Panc1 (cell line): ENCODE data around the gene TMEM138. TPM values are rescaled to one million over a fixed set of nuclear protein-coding genes. Genes with fewer than 3 reads are reported as not detected.

Experiments
- ATAC-seq: fragments of 200-7000 bp; cut with Tn5 transposase; 2 replicates; pipeline ENCODE4 v1.9.1; 2020; ENCODE audit warnings: mild to moderate bottlenecking, moderate library complexity
- BruUV-seq: library from RNA; stranded (reverse); fragments of 400-500 nt; replicated peaks from 2 replicates; lab custom pipeline; 2021; lab: Mats Ljungman, UMichigan
- CTCF ChIA-PET: fragments of 300-600 bp; sonication (Branson Sonifier 250); formaldehyde crosslinking; loops from one replicate; lab custom pipeline; 2022; ENCODE audit warnings: antibody characterized with exemption; lab: Charles Lee
- POLR2A ChIA-PET: fragments of 300-600 bp; sonication (Branson Sonifier 250); formaldehyde crosslinking; loops from one replicate; lab custom pipeline; 2022; ENCODE audit warnings: antibody characterized with exemption; lab: Charles Lee
- DNase-seq: peaks from one replicate; pipeline ENCODE4 v3.0.0-alpha.2; 2010; ENCODE audit warnings: low read depth, low spot score
- H3K27ac ChIP-seq: 2 replicates; pipeline ENCODE4 v1.5.1; 2011; ENCODE audit warnings: mild to moderate bottlenecking, low read length, inconsistent platforms
- H3K27me3 ChIP-seq: fragments of 200-500 bp; sonication (Bioruptor generic); 2 replicates; pipeline ENCODE4 v1.6.0; 2014; ENCODE audit warnings: low read length, inconsistent platforms; ENCODE audit not compliant: control insufficient read depth, insufficient read depth
- H3K36me3 ChIP-seq: fragments of 200-500 bp; sonication (Bioruptor generic); 2 replicates; pipeline ENCODE4 v1.5.1; 2014; ENCODE audit warnings: inconsistent platforms, mild to moderate bottlenecking, low read length, moderate library complexity; ENCODE audit not compliant: control insufficient read depth, insufficient read depth
- H3K4me1 ChIP-seq: 2 replicates; pipeline ENCODE4 v1.5.1; 2011; ENCODE audit warnings: inconsistent platforms, mild to moderate bottlenecking, low read length, moderate library complexity; ENCODE audit not compliant: control insufficient read depth, insufficient read depth
- H3K4me3 ChIP-seq, 2 experiments: 2 replicates each; pipeline ENCODE4 v1.5.1; 2011 to 2012; ENCODE audit warnings: low read depth in 2 of 2, low read length in 2 of 2, mild to moderate bottlenecking in 2 of 2, inconsistent platforms in 1 of 2, moderate library complexity in 1 of 2
- H3K9me3 ChIP-seq: fragments of 200-500 bp; sonication (Bioruptor generic); 2 replicates; pipeline ENCODE4 v1.5.1; 2014; ENCODE audit warnings: low read depth, mild to moderate bottlenecking, inconsistent platforms, low read length, moderate library complexity; ENCODE audit not compliant: control insufficient read depth, insufficient read depth
- POLR2AphosphoS5 ChIP-seq: IDR thresholded peaks from 2 replicates; pipeline ENCODE4 v1.6.1; 2012; ENCODE audit warnings: mild to moderate bottlenecking, low read depth, low read length, moderate library complexity
- SIN3A ChIP-seq: IDR thresholded peaks from 2 replicates; pipeline ENCODE4 v1.6.1; 2012; ENCODE audit warnings: low read depth, mild to moderate bottlenecking, low read length, moderate library complexity, borderline replicate concordance; ENCODE audit not compliant: insufficient read depth
- TCF7L2 ChIP-seq: IDR thresholded peaks from 2 replicates; pipeline ENCODE4 v1.6.1; 2011; ENCODE audit warnings: mild to moderate bottlenecking, low read depth, low read length, inconsistent platforms
- in situ Hi-C: cut with HindIII; loops from 2 replicates; pipeline ENCODE4 v1.10.0; 2016; ENCODE audit warnings: low sequenced_read_pairs, low pct_unique_long_range_greater_than_20kb
- intact Hi-C: fragments of 100-400 bp; cut with micrococcal nuclease; formaldehyde crosslinking; loops from one replicate; pipeline ENCODE4 v1.10.0; 2022; ENCODE audit not compliant: unreplicated experiment
- total RNA-seq: library from RNA; stranded (reverse); gene quantifications from one replicate; pipeline ENCODE4 v1.2.1, GENCODE V29; 2021; ENCODE audit not compliant: unreplicated experiment
- TF ChIP-seq, protein P1 (sequence below), 2 experiments: IDR thresholded peaks; 2 replicates each; pipeline ENCODE4 v1.6.1; 2011 to 2012; ENCODE audit warnings: low read depth in 2 of 2, control low read depth in 1 of 2, low read length in 1 of 2, mild to moderate bottlenecking in 1 of 2, moderate library complexity in 1 of 2; ENCODE audit not compliant: insufficient read depth in 1 of 2
- TF ChIP-seq, protein P2 (sequence below): fragments of 450-650 bp; IDR thresholded peaks from 2 replicates; pipeline ENCODE4 v1.5.1; 2017; ENCODE audit warnings: mild to moderate bottlenecking

Gene TMEM138
- total RNA-seq, 1 experiment from 2014 or later, result 86.6 TPM

DNA sequence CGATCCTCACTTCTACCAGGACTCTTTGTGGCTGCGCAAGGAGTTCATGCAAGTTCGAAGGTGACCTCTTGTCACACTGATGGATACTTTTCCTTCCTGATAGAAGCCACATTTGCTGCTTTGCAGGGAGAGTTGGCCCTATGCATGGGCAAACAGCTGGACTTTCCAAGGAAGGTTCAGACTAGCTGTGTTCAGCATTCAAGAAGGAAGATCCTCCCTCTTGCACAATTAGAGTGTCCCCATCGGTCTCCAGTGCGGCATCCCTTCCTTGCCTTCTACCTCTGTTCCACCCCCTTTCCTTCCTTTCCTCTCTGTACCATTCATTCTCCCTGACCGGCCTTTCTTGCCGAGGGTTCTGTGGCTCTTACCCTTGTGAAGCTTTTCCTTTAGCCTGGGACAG, 6.5 kb downstream of the TMEM138 start:
- in situ Hi-C loops, result no loop called here
- ChIA-PET CTCF (no interaction called here), POLR2A (no interaction called here)
- Histone ChIP-seq H3K27ac (no peak overlapping the region), H3K36me3 (peaks cover 30% of the 10 kb centered on the region), H3K4me1 (peaks cover 3% of the 10 kb centered on the region; the same call in 1 of the 2 replicates), H3K27me3 (no peaks in the 10 kb centered on the region), H3K9me3 (peaks cover 7% of the 10 kb centered on the region; the same call in 1 of the 2 replicates), H3K4me3 (no peak overlapping the region)
- ATAC-seq (no peak), DNase-seq (no peak)
- no TSS peak for BruUV-seq
- TF ChIP-seq, protein P1, sequence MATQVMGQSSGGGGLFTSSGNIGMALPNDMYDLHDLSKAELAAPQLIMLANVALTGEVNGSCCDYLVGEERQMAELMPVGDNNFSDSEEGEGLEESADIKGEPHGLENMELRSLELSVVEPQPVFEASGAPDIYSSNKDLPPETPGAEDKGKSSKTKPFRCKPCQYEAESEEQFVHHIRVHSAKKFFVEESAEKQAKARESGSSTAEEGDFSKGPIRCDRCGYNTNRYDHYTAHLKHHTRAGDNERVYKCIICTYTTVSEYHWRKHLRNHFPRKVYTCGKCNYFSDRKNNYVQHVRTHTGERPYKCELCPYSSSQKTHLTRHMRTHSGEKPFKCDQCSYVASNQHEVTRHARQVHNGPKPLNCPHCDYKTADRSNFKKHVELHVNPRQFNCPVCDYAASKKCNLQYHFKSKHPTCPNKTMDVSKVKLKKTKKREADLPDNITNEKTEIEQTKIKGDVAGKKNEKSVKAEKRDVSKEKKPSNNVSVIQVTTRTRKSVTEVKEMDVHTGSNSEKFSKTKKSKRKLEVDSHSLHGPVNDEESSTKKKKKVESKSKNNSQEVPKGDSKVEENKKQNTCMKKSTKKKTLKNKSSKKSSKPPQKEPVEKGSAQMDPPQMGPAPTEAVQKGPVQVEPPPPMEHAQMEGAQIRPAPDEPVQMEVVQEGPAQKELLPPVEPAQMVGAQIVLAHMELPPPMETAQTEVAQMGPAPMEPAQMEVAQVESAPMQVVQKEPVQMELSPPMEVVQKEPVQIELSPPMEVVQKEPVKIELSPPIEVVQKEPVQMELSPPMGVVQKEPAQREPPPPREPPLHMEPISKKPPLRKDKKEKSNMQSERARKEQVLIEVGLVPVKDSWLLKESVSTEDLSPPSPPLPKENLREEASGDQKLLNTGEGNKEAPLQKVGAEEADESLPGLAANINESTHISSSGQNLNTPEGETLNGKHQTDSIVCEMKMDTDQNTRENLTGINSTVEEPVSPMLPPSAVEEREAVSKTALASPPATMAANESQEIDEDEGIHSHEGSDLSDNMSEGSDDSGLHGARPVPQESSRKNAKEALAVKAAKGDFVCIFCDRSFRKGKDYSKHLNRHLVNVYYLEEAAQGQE (IDR thresholded peaks at IDR 0.05; ENCODE audit: insufficient read depth in 1 of 2, low read depth in 2 of 2, low read length in 1 of 2), result no peak
- TF ChIP-seq, protein P2, sequence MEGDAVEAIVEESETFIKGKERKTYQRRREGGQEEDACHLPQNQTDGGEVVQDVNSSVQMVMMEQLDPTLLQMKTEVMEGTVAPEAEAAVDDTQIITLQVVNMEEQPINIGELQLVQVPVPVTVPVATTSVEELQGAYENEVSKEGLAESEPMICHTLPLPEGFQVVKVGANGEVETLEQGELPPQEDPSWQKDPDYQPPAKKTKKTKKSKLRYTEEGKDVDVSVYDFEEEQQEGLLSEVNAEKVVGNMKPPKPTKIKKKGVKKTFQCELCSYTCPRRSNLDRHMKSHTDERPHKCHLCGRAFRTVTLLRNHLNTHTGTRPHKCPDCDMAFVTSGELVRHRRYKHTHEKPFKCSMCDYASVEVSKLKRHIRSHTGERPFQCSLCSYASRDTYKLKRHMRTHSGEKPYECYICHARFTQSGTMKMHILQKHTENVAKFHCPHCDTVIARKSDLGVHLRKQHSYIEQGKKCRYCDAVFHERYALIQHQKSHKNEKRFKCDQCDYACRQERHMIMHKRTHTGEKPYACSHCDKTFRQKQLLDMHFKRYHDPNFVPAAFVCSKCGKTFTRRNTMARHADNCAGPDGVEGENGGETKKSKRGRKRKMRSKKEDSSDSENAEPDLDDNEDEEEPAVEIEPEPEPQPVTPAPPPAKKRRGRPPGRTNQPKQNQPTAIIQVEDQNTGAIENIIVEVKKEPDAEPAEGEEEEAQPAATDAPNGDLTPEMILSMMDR, result no peak
- TF ChIP-seq SIN3A (no peak), TCF7L2 (no peak), POLR2AphosphoS5 (no peak)
- intact Hi-C loops, result no loop called here

DNA sequence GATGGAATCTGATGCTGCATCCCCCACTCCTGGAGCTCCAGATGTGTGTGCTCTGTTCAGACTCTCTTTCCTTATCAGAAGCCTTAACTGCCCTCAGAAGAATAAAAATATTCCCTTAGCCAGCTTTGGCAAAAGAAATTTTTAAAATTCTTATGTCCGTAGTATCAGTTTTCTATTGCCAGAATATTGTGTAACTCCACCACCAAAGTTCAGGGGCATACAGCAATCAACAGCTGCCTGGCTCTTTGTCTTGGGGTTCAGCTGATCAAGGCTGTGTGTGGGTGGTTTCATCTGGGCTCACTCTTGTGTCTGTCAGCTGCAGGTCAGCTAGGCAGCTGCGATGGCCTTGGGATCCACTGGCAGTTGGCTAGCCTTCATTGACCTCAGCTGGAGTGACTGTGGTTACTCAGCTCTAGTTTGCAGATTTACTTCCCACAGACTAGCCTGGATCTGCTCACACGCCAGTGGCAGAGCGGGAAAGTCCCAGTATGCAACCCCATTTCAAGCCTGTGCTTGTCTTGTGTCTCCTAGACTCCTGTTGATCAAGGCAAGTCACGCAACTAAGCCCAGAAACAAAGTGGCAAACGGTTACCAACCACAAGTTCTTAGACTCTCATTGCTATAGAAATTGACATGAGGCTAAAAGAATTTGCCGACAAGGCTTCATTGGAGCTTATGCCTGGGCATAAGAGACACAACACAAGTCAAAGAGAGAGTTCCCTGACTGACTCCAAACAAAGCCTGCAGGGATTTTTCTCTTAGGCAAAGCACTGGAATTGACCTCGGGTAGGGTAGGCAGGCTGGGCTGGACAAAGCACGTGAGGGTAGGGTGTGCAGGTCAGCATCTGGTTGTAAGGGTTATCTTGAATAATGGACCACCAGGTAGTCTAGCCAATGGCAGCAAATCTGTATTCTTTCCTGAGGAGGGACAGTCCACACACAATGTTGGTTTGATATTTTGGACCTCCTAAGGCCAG, 7.5 kb downstream of the TMEM138 start:
- in situ Hi-C loops, result no loop called here
- DNase-seq (no peak), ATAC-seq (peak; percentile 32; the same call in 1 of the 2 replicates)
- ChIA-PET CTCF (interaction anchor here (0.5 to 1.2 kb wide), 2 partner anchors 15 to 16 kb away, joined by 4 to 6 read pairs; no protein-coding TSS in a partner anchor), POLR2A (no interaction called here)
- H3K27me3 ChIP-seq, result no peaks in the 10 kb centered on the region
- H3K9me3 ChIP-seq, result peaks cover 7% of the 10 kb centered on the region; the same call in 1 of the 2 replicates
- H3K36me3 ChIP-seq, result peaks cover 22% of the 10 kb centered on the region
- no peaks in the 10 kb centered on the region for H3K4me1 ChIP-seq
- no peak overlapping the region for H3K4me3 ChIP-seq
- TF ChIP-seq, protein P1 (IDR thresholded peaks at IDR 0.05; ENCODE audit: insufficient read depth in 1 of 2, low read depth in 2 of 2, low read length in 1 of 2), result no peak
- no peak; the same call in 1 of the 2 replicates for TF ChIP-seq POLR2AphosphoS5
- no peak for TF ChIP-seq TCF7L2
- TF ChIP-seq SIN3A, result no peak
- TF ChIP-seq, protein P2, result no peak
- intact Hi-C loops, result no loop called here
- no peak overlapping the region for H3K27ac ChIP-seq
- BruUV-seq, result no TSS peak
